MM.1S (cell line): ENCODE results near the gene DDX23.

Experiments
- DNase-seq: peaks from one replicate; pipeline ENCODE4 v3.0.0-alpha.2; 2015
- H2AFZ ChIP-seq: fragments of 300-600 bp; sonication (generic); 2 replicates; pipeline ENCODE4 v1.6.0; 2016; ENCODE audit warnings: antibody characterized with exemption, low read length
- H3F3A ChIP-seq: fragments of 300-600 bp; sonication (generic); 2 replicates; pipeline ENCODE4 v1.6.1; 2016; ENCODE audit warnings: mild to moderate bottlenecking, antibody characterized with exemption, low read length, moderate library complexity, mixed read lengths; ENCODE audit not compliant: insufficient read depth
- H3K27ac ChIP-seq: fragments of 300-600 bp; sonication (generic); 2 replicates; pipeline ENCODE4 v1.5.1; 2016; ENCODE audit warnings: mild to moderate bottlenecking, low read length
- H3K27me3 ChIP-seq: fragments of 300-600 bp; sonication (generic); replicated peaks from 2 replicates; pipeline ENCODE4 v1.6.0; 2016; ENCODE audit warnings: low read length; ENCODE audit not compliant: insufficient read depth
- H3K36me3 ChIP-seq: fragments of 300-600 bp; sonication (generic); replicated peaks from 2 replicates; pipeline ENCODE4 v1.6.1; 2016; ENCODE audit warnings: mild to moderate bottlenecking, low read length, mixed read lengths; ENCODE audit not compliant: insufficient read depth
- H3K4me1 ChIP-seq: fragments of 300-600 bp; sonication (generic); 2 replicates; pipeline ENCODE4 v1.6.1; 2016; ENCODE audit warnings: low read length, mixed read lengths
- H3K4me2 ChIP-seq: fragments of 300-600 bp; sonication (generic); 2 replicates; pipeline ENCODE4 v1.6.0; 2016; ENCODE audit warnings: low read depth, low read length
- H3K4me3 ChIP-seq: fragments of 300-600 bp; sonication (generic); 2 replicates; pipeline ENCODE4 v1.5.1; 2016; ENCODE audit warnings: low read length, mixed read lengths
- H3K79me2 ChIP-seq: fragments of 300-600 bp; sonication (generic); 2 replicates; pipeline ENCODE4 v1.6.1; 2016; ENCODE audit warnings: mixed run types, low read length, mixed read lengths
- H3K9ac ChIP-seq: fragments of 300-600 bp; sonication (generic); 2 replicates; pipeline ENCODE4 v1.6.1; 2016; ENCODE audit warnings: low read length, mixed read lengths
- H3K9me2 ChIP-seq: fragments of 300-600 bp; sonication (generic); replicated peaks from 2 replicates; pipeline ENCODE4 v1.6.1; 2016; ENCODE audit warnings: mild to moderate bottlenecking, low read length, mixed read lengths; ENCODE audit not compliant: insufficient read depth
- H3K9me3 ChIP-seq: fragments of 300-600 bp; sonication (generic); replicated peaks from 2 replicates; pipeline ENCODE4 v1.6.1; 2016; ENCODE audit warnings: mild to moderate bottlenecking, low read length, mixed read lengths; ENCODE audit not compliant: insufficient read depth
- H4K20me1 ChIP-seq: fragments of 300-600 bp; sonication (generic); 2 replicates; pipeline ENCODE4 v1.6.1; 2016; ENCODE audit warnings: mild to moderate bottlenecking, low read length, moderate library complexity, mixed read lengths; ENCODE audit not compliant: insufficient read depth
- EZH2 ChIP-seq: fragments of 300-600 bp; sonication (generic); optimal IDR thresholded peaks from 2 replicates; pipeline ENCODE3; 2017; ENCODE audit warnings: low read depth, mild to moderate bottlenecking, antibody characterized with exemption, low read length, mixed read lengths
- EZH2phosphoT487 ChIP-seq: fragments of 300-600 bp; sonication (generic); IDR thresholded peaks from 2 replicates; pipeline ENCODE4 v1.6.1; 2018; ENCODE audit warnings: antibody characterized with exemption, low read length
- TF ChIP-seq, protein P1 (sequence below): fragments of 300-600 bp; sonication (generic); IDR thresholded peaks from 2 replicates; pipeline ENCODE4 v1.5.1; 2016; ENCODE audit warnings: antibody characterized with exemption, low read length, mixed read lengths

The DDX23 gene

DNA sequence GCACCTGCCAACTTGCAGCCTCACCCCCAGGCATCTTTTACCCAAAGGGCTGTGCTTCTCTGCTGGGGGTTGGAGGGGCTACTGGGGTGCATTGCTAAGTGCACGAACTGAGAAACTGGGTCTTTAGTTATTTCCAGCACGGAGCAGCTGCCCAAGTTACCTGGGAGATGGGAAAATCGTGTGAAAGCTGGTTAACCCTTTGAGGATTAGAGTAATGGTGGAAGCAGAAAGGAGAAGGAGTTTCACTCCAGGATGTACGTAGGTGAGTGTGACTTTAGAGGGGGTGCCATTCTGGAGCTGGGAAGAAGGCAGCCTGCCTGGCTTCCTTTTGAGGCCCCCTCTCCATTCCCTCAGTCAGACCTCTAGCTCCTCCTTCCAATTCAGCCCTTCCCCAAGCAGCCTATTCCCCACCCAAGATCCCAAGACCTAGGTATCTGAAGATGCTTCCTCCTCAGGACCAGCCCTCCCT is 62.1 kb downstream of the DDX23 start:
- peak overlapping the region; percentile 99 for H2AFZ ChIP-seq

DNA sequence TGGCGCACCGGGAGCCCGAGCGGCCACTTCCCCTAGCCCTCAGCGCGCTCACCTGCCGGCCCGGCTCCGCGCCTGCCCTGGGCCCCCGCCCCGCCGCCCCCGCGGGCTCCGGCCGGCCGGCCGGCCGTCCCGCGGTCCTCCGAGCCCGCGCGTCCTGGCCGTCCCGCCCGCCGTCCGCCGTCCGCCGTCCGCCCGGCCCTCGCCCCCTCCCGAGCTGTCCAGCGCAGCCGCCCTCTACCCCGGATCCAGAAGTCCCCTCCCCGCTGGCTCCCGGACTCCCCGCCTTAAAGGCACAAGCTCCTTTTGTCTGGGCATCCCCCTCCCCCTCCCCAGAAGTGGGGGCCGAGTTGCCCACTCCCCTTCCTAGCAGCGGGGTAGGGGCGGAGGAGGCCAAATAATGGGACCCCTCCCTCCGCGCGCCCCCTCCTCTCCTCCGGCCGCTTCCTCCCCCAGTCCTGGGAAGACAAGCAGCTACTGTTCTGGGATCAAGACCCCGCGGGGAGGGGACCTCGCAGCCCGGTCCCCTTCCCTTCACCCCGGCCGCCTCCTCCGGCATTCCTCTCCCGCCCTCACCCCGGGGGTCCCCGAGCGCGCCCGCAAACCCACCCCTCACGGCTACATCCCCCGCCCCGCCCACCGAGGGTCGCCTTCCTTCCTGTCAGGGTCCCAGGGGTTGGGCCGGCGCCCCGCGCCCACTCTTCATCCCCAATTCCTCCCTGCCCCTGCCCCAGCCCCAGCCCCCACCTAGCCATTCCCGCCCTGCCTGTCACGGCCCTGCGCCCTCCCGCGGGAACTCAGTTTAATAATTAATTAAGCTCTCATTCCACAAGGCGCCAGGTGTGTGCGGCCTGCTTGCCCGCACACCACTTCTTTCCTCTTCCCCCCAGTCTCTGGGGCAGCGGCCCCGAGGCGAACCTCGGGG is 62.8 kb downstream of the DDX23 start, which contains the start of gene ADCY6:
TSS of gene ADCY6 (minus strand) at position 236 of the 922 bp plus-strand sequence. CDS start 5,655 bp downstream, outside the sequence.
- peak within 1 kb of the TSS; percentile 98 for H3K4me3 ChIP-seq
- H3K4me2 ChIP-seq: peak within 1 kb of the TSS; percentile 85
- peak within 1 kb of the TSS; percentile 87 for H3K9ac ChIP-seq
- peak; percentile 55 for DNase-seq
- H3K9me3 ChIP-seq: no peaks in the 10 kb centered on the region
- H2AFZ ChIP-seq: peak within 1 kb of the TSS; percentile 99
- no peak within 1 kb of the TSS for H3K27ac ChIP-seq
- H3F3A ChIP-seq: no peaks in the 10 kb centered on the region
- no peaks in the 10 kb centered on the region for H3K9me2 ChIP-seq
- no peaks in the 10 kb centered on the region for H3K27me3 ChIP-seq
- H4K20me1 ChIP-seq: no peaks in the 10 kb centered on the region
- TF ChIP-seq, protein P1, sequence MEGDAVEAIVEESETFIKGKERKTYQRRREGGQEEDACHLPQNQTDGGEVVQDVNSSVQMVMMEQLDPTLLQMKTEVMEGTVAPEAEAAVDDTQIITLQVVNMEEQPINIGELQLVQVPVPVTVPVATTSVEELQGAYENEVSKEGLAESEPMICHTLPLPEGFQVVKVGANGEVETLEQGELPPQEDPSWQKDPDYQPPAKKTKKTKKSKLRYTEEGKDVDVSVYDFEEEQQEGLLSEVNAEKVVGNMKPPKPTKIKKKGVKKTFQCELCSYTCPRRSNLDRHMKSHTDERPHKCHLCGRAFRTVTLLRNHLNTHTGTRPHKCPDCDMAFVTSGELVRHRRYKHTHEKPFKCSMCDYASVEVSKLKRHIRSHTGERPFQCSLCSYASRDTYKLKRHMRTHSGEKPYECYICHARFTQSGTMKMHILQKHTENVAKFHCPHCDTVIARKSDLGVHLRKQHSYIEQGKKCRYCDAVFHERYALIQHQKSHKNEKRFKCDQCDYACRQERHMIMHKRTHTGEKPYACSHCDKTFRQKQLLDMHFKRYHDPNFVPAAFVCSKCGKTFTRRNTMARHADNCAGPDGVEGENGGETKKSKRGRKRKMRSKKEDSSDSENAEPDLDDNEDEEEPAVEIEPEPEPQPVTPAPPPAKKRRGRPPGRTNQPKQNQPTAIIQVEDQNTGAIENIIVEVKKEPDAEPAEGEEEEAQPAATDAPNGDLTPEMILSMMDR: no peak
- no peak for TF ChIP-seq EZH2
- TF ChIP-seq EZH2phosphoT487: no peak
- H3K79me2 ChIP-seq: peaks cover 12% of the 10 kb centered on the region; the same call in 1 of the 2 replicates
- peaks cover 7% of the 10 kb centered on the region for H3K4me1 ChIP-seq
- H3K36me3 ChIP-seq: no peaks in the 10 kb centered on the region

More for the DNA sequence above, 62.1 kb downstream of the DDX23 start:
- Histone ChIP-seq H3K9me2 (no peaks in the 10 kb centered on the region), H3K27me3 (no peaks in the 10 kb centered on the region), H3K4me2 (peak overlapping the region; percentile 81), H3K4me1 (peaks cover 7% of the 10 kb centered on the region), H4K20me1 (no peaks in the 10 kb centered on the region), H3K9me3 (no peaks in the 10 kb centered on the region), H3K79me2 (peaks cover 12% of the 10 kb centered on the region; the same call in 1 of the 2 replicates), H3K4me3 (peak overlapping the region; percentile 98), H3K27ac (no peak overlapping the region), H3F3A (no peaks in the 10 kb centered on the region), H3K9ac (peak overlapping the region; percentile 87; the same call in 1 of the 2 replicates), H3K36me3 (no peaks in the 10 kb centered on the region)
- no peak for DNase-seq
- TF ChIP-seq EZH2 (no peak), EZH2phosphoT487 (no peak)
- TF ChIP-seq, protein P1: no peak

DNA sequence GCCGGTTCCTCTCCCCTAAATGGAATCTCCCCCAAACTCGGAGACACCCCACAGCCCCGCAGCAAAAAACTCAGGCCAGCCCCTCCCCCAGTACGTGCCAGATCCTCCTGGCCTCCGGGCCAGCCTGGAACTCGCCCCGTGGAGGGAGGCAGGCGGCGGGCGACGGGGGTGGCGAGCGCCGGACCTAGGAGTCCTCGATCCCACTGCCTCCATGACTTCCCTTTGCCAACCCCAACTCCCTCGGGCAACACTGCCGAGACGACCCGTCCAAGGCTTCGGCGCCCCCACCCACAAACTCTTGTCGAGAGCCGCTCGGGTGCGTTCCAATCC is 63.5 kb downstream of the DDX23 start:
- H3K36me3 ChIP-seq: no peaks in the 10 kb centered on the region
- H3K27me3 ChIP-seq: no peaks in the 10 kb centered on the region
- peak overlapping the region; percentile 85 for H3K4me3 ChIP-seq
- peak overlapping the region; percentile 85 for H3K4me2 ChIP-seq
- H3K27ac ChIP-seq: no peak overlapping the region
- no peak for TF ChIP-seq EZH2phosphoT487
- TF ChIP-seq EZH2: no peak
- TF ChIP-seq, protein P1: no peak
- H3F3A ChIP-seq: no peaks in the 10 kb centered on the region
- H3K79me2 ChIP-seq: peaks cover 12% of the 10 kb centered on the region; the same call in 1 of the 2 replicates
- peak overlapping the region; percentile 69 for H3K9ac ChIP-seq
- DNase-seq: no peak
- H4K20me1 ChIP-seq: no peaks in the 10 kb centered on the region
- no peaks in the 10 kb centered on the region for H3K9me3 ChIP-seq
- peaks cover 7% of the 10 kb centered on the region for H3K4me1 ChIP-seq
- no peaks in the 10 kb centered on the region for H3K9me2 ChIP-seq
- peak overlapping the region; percentile 62 for H2AFZ ChIP-seq
